ENCODE measurements around the gene SMPD3. TPM values are rescaled to one million over a fixed set of nuclear protein-coding genes. Genes with fewer than 3 reads are reported as not detected.
A peak's percentile ranks its signal among the peaks of the same experiment; 100 is the strongest.

SMPD3 gene
- total and polyA plus RNA-seq, 2 of the 4 experiments (the other 2 are of a cell fraction): not detected

GRCh38 chr16:68309799-68310198 is 138.5 kb downstream of the SMPD3 start:
- H2BK15ac ChIP-seq (ENCODE audit: low read depth, low read length): no peak overlapping the region
- 68% methylated on average over 4 of the region's 6 CpGs; no CpG with 5 or more reads in 1 of the 2 experiments for WGBS, 2 experiments (ENCODE audit: extremely low coverage in 2 of 2, insufficient read length in 1 of 2)
- H3K9me3 ChIP-seq (ENCODE audit: control insufficient read depth, insufficient read depth, low read length): no peaks in the 10 kb centered on the region
- H2AK9ac ChIP-seq (replicated peaks; ENCODE audit: low read depth, low read length, poor library complexity): peak overlapping the region; percentile 98
- no peak overlapping the region for H3K18ac ChIP-seq (ENCODE audit: low read depth, low read length)
- H3K27me3 ChIP-seq (ENCODE audit: control insufficient read depth, insufficient read depth, low read length): no peaks in the 10 kb centered on the region
- peak overlapping the region; percentile 97 for H3K4me3 ChIP-seq (ENCODE audit: insufficient read depth, low read depth, low read length)
- no peak overlapping the region for H3K56ac ChIP-seq (ENCODE audit: extremely low read depth, insufficient read depth, low read length)
- H2AFZ ChIP-seq (replicated peaks; ENCODE audit: low read length, poor library complexity): no peak overlapping the region
- peak overlapping the region; percentile 98 for H3K4me2 ChIP-seq (ENCODE audit: low read depth, low read length)
- no peak for TF ChIP-seq RCOR1 (IDR thresholded peaks at IDR 0.05; ENCODE audit: insufficient replicate concordance, low read length)
- no peak for TF ChIP-seq MAZ (IDR thresholded peaks at IDR 0.05; ENCODE audit: borderline replicate concordance, low read depth, low read length)
- TF ChIP-seq, protein P1, sequence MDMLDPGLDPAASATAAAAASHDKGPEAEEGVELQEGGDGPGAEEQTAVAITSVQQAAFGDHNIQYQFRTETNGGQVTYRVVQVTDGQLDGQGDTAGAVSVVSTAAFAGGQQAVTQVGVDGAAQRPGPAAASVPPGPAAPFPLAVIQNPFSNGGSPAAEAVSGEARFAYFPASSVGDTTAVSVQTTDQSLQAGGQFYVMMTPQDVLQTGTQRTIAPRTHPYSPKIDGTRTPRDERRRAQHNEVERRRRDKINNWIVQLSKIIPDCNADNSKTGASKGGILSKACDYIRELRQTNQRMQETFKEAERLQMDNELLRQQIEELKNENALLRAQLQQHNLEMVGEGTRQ (IDR thresholded peaks at IDR 0.05; ENCODE audit: low read depth, low read length): no peak
- no peak for TF ChIP-seq RFX5 (IDR thresholded peaks at IDR 0.05; ENCODE audit: low read depth, low read length)
- TF ChIP-seq RAD21 (IDR thresholded peaks at IDR 0.05; ENCODE audit: low read length): no peak
- no peak for TF ChIP-seq POLR2A (IDR thresholded peaks at IDR 0.05; ENCODE audit: low read depth, low read length)
- peak overlapping the region; percentile 42 for H3K14ac ChIP-seq (replicated peaks; ENCODE audit: low read depth, low read length)
- peak overlapping the region; percentile 11; the same call in 1 of the 2 replicates for H2AK5ac ChIP-seq (ENCODE audit: low read depth, low read length)
- peak overlapping the region; percentile 84 for H3K4ac ChIP-seq (ENCODE audit: low read depth, low read length)
- no peak overlapping the region for H4K91ac ChIP-seq (ENCODE audit: insufficient read depth, low read depth, low read length)
- POLR2A ChIA-PET (ENCODE audit: unreplicated experiment): no interaction called here
- no peaks in the 10 kb centered on the region; the same call in 1 of the 2 replicates for H3K9me1 ChIP-seq (ENCODE audit: insufficient read depth, low read length)
- CTCF ChIA-PET: no interaction called here
- BruUV-seq (replicated peaks): no TSS peak
- peak overlapping the region; percentile 18 for H2BK5ac ChIP-seq (ENCODE audit: low read depth, low read length, poor library complexity, severe bottlenecking)
- peak overlapping the region; percentile 51 to 67; a peak in 2 of 4 replicates for H4K8ac ChIP-seq (ENCODE audit: low read depth in 2 of 2, low read length in 2 of 2)
- no peak overlapping the region for H2BK20ac ChIP-seq (ENCODE audit: low read depth, low read length)
- peaks cover 17% of the 10 kb centered on the region for H3K36me3 ChIP-seq (ENCODE audit: control insufficient read depth, insufficient read depth, low read length)
- in situ Hi-C loops (cut with MboI; ENCODE audit: low sequenced_read_pairs) (no loop called here), dilution Hi-C loops (cut with HindIII; ENCODE audit: low sequenced_read_pairs, unreplicated experiment) (no loop called here), intact Hi-C loops (cut with micrococcal nuclease) (loop anchor here (2.0 to 5.0 kb wide), 2 partner anchors 19 to 42 kb away; no protein-coding TSS in a partner anchor)
- H4K20me1 ChIP-seq (ENCODE audit: insufficient read depth, low read length): peaks cover 11% of the 10 kb centered on the region; the same call in 1 of the 2 replicates
- no peak overlapping the region; the same call in 1 of the 2 replicates for H4K5ac ChIP-seq (ENCODE audit: low read depth, low read length)
- H3K4me1 ChIP-seq (ENCODE audit: control insufficient read depth, insufficient read depth, low read length): peaks cover 9% of the 10 kb centered on the region
- H3K79me1 ChIP-seq (ENCODE audit: low read depth in 1 of 2, low read length in 2 of 2): peaks cover 26 to 71% of the 10 kb centered on the region in 2 experiments
- H3K27ac ChIP-seq (ENCODE audit: insufficient read depth, low read length): peak overlapping the region; percentile 89
- H3K23ac ChIP-seq (ENCODE audit: low read depth, low read length): peak overlapping the region; percentile 87; the same call in 1 of the 2 replicates
- DNase-seq (no peak), ATAC-seq (ENCODE audit: low read depth) (no peak)
- H3K9ac ChIP-seq (ENCODE audit: low read depth, low read length): peak overlapping the region; percentile 85
- no peak overlapping the region for H2BK120ac ChIP-seq (ENCODE audit: low read depth, low read length)

Small RNA genes lying within 50 kb of the gene (microRNA-seq; reads per million reads assigned to microRNA genes)
- gene RF00019 (ENCODE audit: insufficient read depth, insufficient read length) (not detected), gene RNU4-30P (ENCODE audit: insufficient read depth, insufficient read length) (not detected)

Small RNA genes lying within 50 kb of the gene (small RNA-seq; reads per million reads assigned to genes)
- gene RF00019: 0 reads per million in 5 experiments
- gene RNU4-30P: 0 to 0.08 (median 0) reads per million in 5 experiments

Other genes starting within 250 kb of the SMPD3 start
- gene ESRP2, start 212.4 kb downstream of the SMPD3 start, total RNA-seq (2012; rRNA removed): under 0.01 TPM in 1 of 2 replicates, not detected in the other
- gene ESRP2, start 212.4 kb downstream of the SMPD3 start, polyA plus RNA-seq (2012; rRNA removed): 0.07 and 0.14 TPM in 2 replicates
- gene PLA2G15, start 203.1 kb downstream of the SMPD3 start, total RNA-seq (2012; rRNA removed): 18.1 and 19.5 TPM in 2 replicates
- 31.7 and 34.4 TPM in 2 replicates for gene PLA2G15, start 203.1 kb downstream of the SMPD3 start, polyA plus RNA-seq (2012; rRNA removed)
- 25.0 and 29.4 TPM in 2 replicates for gene SLC7A6, start 184.0 kb downstream of the SMPD3 start, total RNA-seq (2012; rRNA removed)
- gene SLC7A6, start 184.0 kb downstream of the SMPD3 start, polyA plus RNA-seq (2012; rRNA removed): 32.6 and 36.1 TPM in 2 replicates
- gene SLC7A6OS, start 137.6 kb downstream of the SMPD3 start, total RNA-seq (2012; rRNA removed): 8.4 and 10.3 TPM in 2 replicates
- 5.6 and 6.8 TPM in 2 replicates for gene SLC7A6OS, start 137.6 kb downstream of the SMPD3 start, polyA plus RNA-seq (2012; rRNA removed)
- gene PRMT7, start 137.5 kb downstream of the SMPD3 start, total RNA-seq (2012; rRNA removed): 65.5 and 68.6 TPM in 2 replicates
- gene PRMT7, start 137.5 kb downstream of the SMPD3 start, polyA plus RNA-seq (2012; rRNA removed): 61.0 and 63.1 TPM in 2 replicates
- gene ZFP90, start 90.8 kb upstream of the SMPD3 start, total RNA-seq (2012; rRNA removed): 17.2 and 22.6 TPM in 2 replicates
- 7.3 and 7.6 TPM in 2 replicates for gene ZFP90, start 90.8 kb upstream of the SMPD3 start, polyA plus RNA-seq (2012; rRNA removed)
- gene CDH3, start 196.8 kb upstream of the SMPD3 start, total RNA-seq (2012; rRNA removed): not detected in 2 replicates
- not detected in 2 replicates for gene CDH3, start 196.8 kb upstream of the SMPD3 start, polyA plus RNA-seq (2012; rRNA removed)

Data from IMR-90 (cell line).